GM12878 (cell line): ENCODE measurements around the gene DCC. TPM values are rescaled to one million over a fixed set of nuclear protein-coding genes. Genes with fewer than 3 reads are reported as not detected.

Experiments used
- ATAC-seq: fragments of 200-7000 bp; cut with Tn5 transposase; 3 replicates; pipeline ENCODE4 v1.9.1; 2020; ENCODE audit warnings: mild to moderate bottlenecking, moderate library complexity
- BruUV-seq: library from RNA; stranded (reverse); fragments of 400-500 nt; replicated peaks from 2 replicates; lab custom pipeline; 2021; lab: Mats Ljungman, UMichigan
- CTCF ChIA-PET: fragments of 300-600 bp; sonication (Branson Sonifier 250); formaldehyde crosslinking; extraction: SDS; loops from one replicate; lab custom pipeline; 2021; ENCODE audit warnings: inconsistent platforms; lab: Yijun Ruan, JAX
- POLR2A ChIA-PET: fragments of 350-600 bp; formaldehyde crosslinking; extraction: SDS; loops from one replicate; lab custom pipeline; 2021; ENCODE audit warnings: inconsistent platforms; lab: Charles Lee
- RAD21 ChIA-PET: fragments of 300-600 bp; sonication (Branson Sonifier 250); formaldehyde crosslinking; loops from one replicate; lab custom pipeline; 2023; ENCODE audit warnings: antibody characterized with exemption; ENCODE audit not compliant: unreplicated experiment; lab: Charles Lee
- SMC1A ChIA-PET: fragments of 300-600 bp; sonication (Branson Sonifier 250); formaldehyde crosslinking; loops from one replicate; lab custom pipeline; 2023; ENCODE audit not compliant: unreplicated experiment, uncharacterized antibody; lab: Charles Lee
- DNase-seq: peaks from one replicate; pipeline ENCODE4 v3.0.0-alpha.2; 2011; ENCODE audit warnings: low read depth, low spot score
- FAIRE-seq: peaks from 3 replicates; lab custom pipeline; 2011; peaks lifted over from hg19 to GRCh38; lab: Jason Lieb, UNC
- H2AFZ ChIP-seq: 2 replicates; pipeline ENCODE4 v1.6.0; 2011; ENCODE audit warnings: low read depth, low read length, control low read depth; ENCODE audit not compliant: control insufficient read depth
- H3K27ac ChIP-seq: 2 replicates; pipeline ENCODE4 v1.5.1; 2011; ENCODE audit warnings: control low read depth; ENCODE audit not compliant: control insufficient read depth, insufficient read depth
- H3K27me3 ChIP-seq, 2 experiments: replicated peaks in 1 of 2; 2 replicates each; pipeline versions ENCODE4 v1.6.0 to v1.6.1; 2011; ENCODE audit warnings: low read length in 1 of 2; ENCODE audit not compliant: control insufficient read depth in 2 of 2, insufficient read depth in 2 of 2
- H3K36me3 ChIP-seq, 2 experiments: 2 replicates each; pipeline ENCODE4 v1.5.1; 2011; ENCODE audit warnings: low read length in 1 of 2; ENCODE audit not compliant: control insufficient read depth in 2 of 2, insufficient read depth in 2 of 2
- H3K4me1 ChIP-seq: 2 replicates; pipeline ENCODE4 v1.6.1; 2011; ENCODE audit warnings: mild to moderate bottlenecking, low read length, moderate library complexity, mixed read lengths; ENCODE audit not compliant: control insufficient read depth, insufficient read depth
- H3K4me2 ChIP-seq: 2 replicates; pipeline ENCODE4 v1.6.0; 2011; ENCODE audit warnings: control low read depth; ENCODE audit not compliant: control insufficient read depth, insufficient read depth
- H3K4me3 ChIP-seq: fragments of 200-600 bp; sonication (generic); 2 replicates; pipeline ENCODE4 v1.5.1; 2016
- H3K79me2 ChIP-seq: 2 replicates; pipeline ENCODE4 v1.6.0; 2011; ENCODE audit warnings: low read length; ENCODE audit not compliant: control insufficient read depth, insufficient read depth
- H3K9ac ChIP-seq: 2 replicates; pipeline ENCODE4 v1.8.0; 2011; ENCODE audit warnings: low read length, control low read depth, mixed read lengths; ENCODE audit not compliant: control insufficient read depth, insufficient read depth
- H3K9me3 ChIP-seq: replicated peaks from 3 replicates; pipeline ENCODE4 v1.5.1; 2011; ENCODE audit warnings: mild to moderate bottlenecking, low read length; ENCODE audit not compliant: control insufficient read depth, insufficient read depth
- H4K20me1 ChIP-seq: 2 replicates; pipeline ENCODE4 v1.6.0; 2011; ENCODE audit not compliant: control insufficient read depth, insufficient read depth
- CBFB ChIP-seq: IDR thresholded peaks from 2 replicates; pipeline ENCODE4 v1.6.1; 2016; ENCODE audit warnings: antibody characterized with exemption, low read depth
- ETV6 ChIP-seq, 2 experiments: fragments of 450-650 bp in 1 of 2; IDR thresholded peaks in 1 of 2; conservative IDR thresholded peaks in 1 of 2; 2 replicates each; pipeline ENCODE4 v1.6.1; 2014; ENCODE audit warnings: antibody characterized with exemption in 1 of 2, borderline replicate concordance in 1 of 2, low read depth in 1 of 2, mild to moderate bottlenecking in 1 of 2, moderate library complexity in 1 of 2
- MYB ChIP-seq: fragments of 150-350 bp; IDR thresholded peaks from 2 replicates; pipeline ENCODE4 v1.6.1; 2014; ENCODE audit warnings: mild to moderate bottlenecking, low read depth, low read length, borderline replicate concordance
- POU2F2 ChIP-seq: IDR thresholded peaks from 3 replicates; pipeline ENCODE4 v1.6.1; 2011; ENCODE audit warnings: low read depth, mild to moderate bottlenecking, low read length, borderline replicate concordance
- RAD21 ChIP-seq: IDR thresholded peaks from 2 replicates; pipeline ENCODE4 v1.6.1; 2011; ENCODE audit warnings: mild to moderate bottlenecking, low read depth, low read length, moderate library complexity; ENCODE audit not compliant: insufficient read depth
- RBBP5 ChIP-seq: fragments of 200-600 bp; sonication (generic); conservative IDR thresholded peaks from 2 replicates; pipeline ENCODE4 v1.6.1; 2016
- RUNX3 ChIP-seq: IDR thresholded peaks from 2 replicates; pipeline ENCODE4 v1.6.1; 2012; ENCODE audit warnings: low read length, inconsistent platforms
- SMAD5 ChIP-seq: IDR thresholded peaks from 2 replicates; pipeline ENCODE4 v1.6.1; 2016; ENCODE audit warnings: antibody characterized with exemption, low read depth
- SREBF2 ChIP-seq: IDR thresholded peaks from 2 replicates; pipeline ENCODE4 v1.6.1; 2012; ENCODE audit warnings: mild to moderate bottlenecking, low read length
- TCF12 ChIP-seq: IDR thresholded peaks from 2 replicates; pipeline ENCODE4 v1.6.1; 2011; ENCODE audit warnings: low read depth, mild to moderate bottlenecking, low read length
- WGBS: methylation state at CpG from one replicate; pipeline ENCODE4 v1.1.6; 2016; ENCODE audit warnings: low lambda C conversion rate; ENCODE audit not compliant: insufficient replicate concordance, insufficient coverage; ENCODE audit errors: missing lambda C conversion rate; 5-methylcytosine and 5-hydroxymethylcytosine counted together
- in situ Hi-C: fragments of 300-500 bp; cut with MboI; formaldehyde crosslinking; loops from 9 replicates; pipeline ENCODE4 v1.14.3; 2018; ENCODE audit warnings: mixed read lengths
- intact Hi-C: fragments of 100-400 bp; cut with micrococcal nuclease; formaldehyde crosslinking; loops from one replicate; pipeline ENCODE4 v1.14.2; 2022; ENCODE audit not compliant: unreplicated experiment
- polyA plus RNA-seq, 11 experiments: library from polyadenylated mRNA; depleted of rRNA in 4 of 11; unstranded in 6 of 11; stranded (reverse) in 5 of 11; fragments of >200 nt; fragmentation: Nextera tagmentation in 4 of 11; fragmentation: Illumina TruSeq in 1 of 11; extraction: Ambion mirVana in 4 of 11; extraction: Trizol in 1 of 11; gene quantifications; 1 replicate in 1 of 11; 2 replicates in 10 of 11; pipeline versions ENCODE4 v1.2.1 to v1.2.3, GENCODE V29; 2011 to 2016; ENCODE audit warnings: inconsistent platforms in 2 of 11, missing spikeins in 2 of 11, low read depth in 1 of 11
- total RNA-seq, 4 experiments: library from RNA; depleted of rRNA in 3 of 4; stranded (reverse); fragments of >200 nt in 3 of 4; fragmentation: Illumina TruSeq in 1 of 4; extraction: Trizol in 1 of 4; gene quantifications; 2 replicates each; pipeline versions ENCODE4 v1.2.1 to v1.2.3, GENCODE V29; 2013 to 2021

The DCC gene
- total and polyA plus RNA-seq, 10 of the 15 experiments (the other 5 are each of a cell fraction or from before 2014, with no cell fraction given) = 0.01 TPM; not detected in 9

- no peaks in the 10 kb centered on the region for H3K27me3 ChIP-seq
- BruUV-seq = no TSS peak
- no peaks in the 10 kb centered on the region for H3K36me3 ChIP-seq
- intact Hi-C loops (no loop called here), in situ Hi-C loops (no loop called here)
- H3K27ac ChIP-seq = no peak overlapping the region
- no peak overlapping the region for H3K4me3 ChIP-seq
- 59% methylated on average over 3 of the region's 3 CpGs for WGBS
- ChIA-PET POLR2A (no interaction called here), CTCF (no interaction called here), RAD21 (no interaction called here), SMC1A (no interaction called here)
- no peaks in the 10 kb centered on the region for H4K20me1 ChIP-seq
- FAIRE-seq (no peak), DNase-seq (no peak), ATAC-seq (no peak)
- TF ChIP-seq SMAD5 (no peak), RUNX3 (no peak), RBBP5 (no peak), MYB (no peak), ETV6 (conservative IDR thresholded peaks at IDR 0.05 in 1 of 2, IDR thresholded peaks at IDR 0.05 in 1 of 2; ENCODE audit: borderline replicate concordance in 1 of 2, low read depth in 1 of 2) (no peak), POU2F2 (no peak)
- H3K4me1 ChIP-seq = no peaks in the 10 kb centered on the region
- H3K4me2 ChIP-seq = no peak overlapping the region
- H3K9me3 ChIP-seq = no peaks in the 10 kb centered on the region
- H2AFZ ChIP-seq = no peak overlapping the region
- H3K9ac ChIP-seq = no peak overlapping the region
- H3K79me2 ChIP-seq = no peaks in the 10 kb centered on the region
Observed at GRCh38 chr18:52610451-52611115, 270.6 kb downstream of the DCC start.

GRCh38 chr18:52612406-52612805 is 272.4 kb downstream of the DCC start:
- in situ Hi-C loops = no loop called here
- ChIA-PET SMC1A (no interaction called here), CTCF (no interaction called here), RAD21 (no interaction called here), POLR2A (no interaction called here)
- Histone ChIP-seq H3K27me3 (no peaks in the 10 kb centered on the region), H3K4me1 (no peaks in the 10 kb centered on the region), H3K4me3 (no peak overlapping the region), H3K9me3 (no peaks in the 10 kb centered on the region), H3K36me3 (no peaks in the 10 kb centered on the region), H3K4me2 (no peak overlapping the region), H3K27ac (no peak overlapping the region), H4K20me1 (no peaks in the 10 kb centered on the region), H2AFZ (no peak overlapping the region), H3K9ac (no peak overlapping the region), H3K79me2 (no peaks in the 10 kb centered on the region)
- ATAC-seq (no peak), FAIRE-seq (no peak), DNase-seq (no peak)
- BruUV-seq = no TSS peak
- intact Hi-C loops = no loop called here
- TF ChIP-seq SMAD5 = no peak
- TF ChIP-seq SREBF2 = no peak
- TF ChIP-seq ETV6 (conservative IDR thresholded peaks at IDR 0.05 in 1 of 2, IDR thresholded peaks at IDR 0.05 in 1 of 2; ENCODE audit: borderline replicate concordance in 1 of 2, low read depth in 1 of 2) = no peak
- no peak for TF ChIP-seq RAD21
- no peak for TF ChIP-seq TCF12
- TF ChIP-seq CBFB = no peak
- TF ChIP-seq RUNX3 = no peak
